ENCODE results near the gene PRADC1.

DNA sequence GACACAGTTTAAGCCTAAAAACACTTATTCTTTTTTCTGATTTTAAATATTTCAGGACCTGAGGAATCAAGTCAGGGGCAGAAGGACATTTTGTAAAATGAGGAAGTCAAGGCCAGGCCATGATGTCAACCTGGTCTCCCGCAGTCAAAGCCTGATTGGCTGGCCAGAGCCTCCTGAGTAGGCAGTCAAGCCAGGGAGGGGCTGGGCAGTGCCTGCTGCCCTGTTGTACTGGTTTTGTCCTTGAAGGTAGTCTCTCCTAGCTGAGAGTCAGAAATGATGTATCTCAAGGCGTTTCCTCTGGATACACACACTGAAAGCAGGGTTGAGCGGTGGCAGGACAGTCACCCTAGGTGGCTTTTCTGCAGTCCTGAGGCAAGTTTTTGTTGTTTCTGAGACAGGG lies 20.9 kb upstream of the PRADC1 start:
- TF ChIP-seq, protein P1, sequence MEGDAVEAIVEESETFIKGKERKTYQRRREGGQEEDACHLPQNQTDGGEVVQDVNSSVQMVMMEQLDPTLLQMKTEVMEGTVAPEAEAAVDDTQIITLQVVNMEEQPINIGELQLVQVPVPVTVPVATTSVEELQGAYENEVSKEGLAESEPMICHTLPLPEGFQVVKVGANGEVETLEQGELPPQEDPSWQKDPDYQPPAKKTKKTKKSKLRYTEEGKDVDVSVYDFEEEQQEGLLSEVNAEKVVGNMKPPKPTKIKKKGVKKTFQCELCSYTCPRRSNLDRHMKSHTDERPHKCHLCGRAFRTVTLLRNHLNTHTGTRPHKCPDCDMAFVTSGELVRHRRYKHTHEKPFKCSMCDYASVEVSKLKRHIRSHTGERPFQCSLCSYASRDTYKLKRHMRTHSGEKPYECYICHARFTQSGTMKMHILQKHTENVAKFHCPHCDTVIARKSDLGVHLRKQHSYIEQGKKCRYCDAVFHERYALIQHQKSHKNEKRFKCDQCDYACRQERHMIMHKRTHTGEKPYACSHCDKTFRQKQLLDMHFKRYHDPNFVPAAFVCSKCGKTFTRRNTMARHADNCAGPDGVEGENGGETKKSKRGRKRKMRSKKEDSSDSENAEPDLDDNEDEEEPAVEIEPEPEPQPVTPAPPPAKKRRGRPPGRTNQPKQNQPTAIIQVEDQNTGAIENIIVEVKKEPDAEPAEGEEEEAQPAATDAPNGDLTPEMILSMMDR (IDR thresholded peaks at IDR 0.05) = no peak
- TF ChIP-seq POLR2A (IDR thresholded peaks at IDR 0.05) = no peak
